HCT116 (cell line): ENCODE data around the gene RPRM. TPM values are rescaled to one million over a fixed set of nuclear protein-coding genes. Genes with fewer than 3 reads are reported as not detected.

Experiments used
- ATAC-seq: fragments of 200-7000 bp; cut with Tn5 transposase; 2 replicates; pipeline ENCODE4 v1.9.1; 2020; ENCODE audit warnings: mild to moderate bottlenecking, moderate library complexity
- BruUV-seq: library from RNA; stranded (reverse); fragments of 400-500 nt; replicated peaks from 2 replicates; lab custom pipeline; 2021; lab: Mats Ljungman, UMichigan
- CTCF ChIA-PET: fragments of 300-600 bp; sonication (Branson Sonifier 250); formaldehyde crosslinking; loops from one replicate; lab custom pipeline; 2021; ENCODE audit warnings: antibody characterized with exemption; lab: Charles Lee
- POLR2A ChIA-PET: fragments of 300-600, 350-600 bp; sonication (Branson Sonifier 250); formaldehyde crosslinking; loops from one replicate; lab custom pipeline; 2021; ENCODE audit warnings: antibody characterized with exemption; lab: Charles Lee
- RAD21 ChIA-PET, 2 experiments: fragments of 300-600 bp; sonication (Branson Sonifier 250); formaldehyde crosslinking; loops; one replicate each; lab custom pipeline; 2023; ENCODE audit warnings: low total read pairs in 2 of 2; ENCODE audit not compliant: uncharacterized antibody in 2 of 2, unreplicated experiment in 2 of 2, low non-redundant PET in 1 of 2; lab: Charles Lee
- DNase-seq: peaks from one replicate; pipeline ENCODE4 v3.0.0-alpha.2; 2010; ENCODE audit warnings: low read depth, low spot score
- H2AFZ ChIP-seq: fragments of 200-600 bp; shearing (Covaris generic), sonication (generic); 2 replicates; pipeline ENCODE4 v1.6.1; 2017; ENCODE audit warnings: low read depth, mixed run types, mixed read lengths, antibody characterized with exemption, low read length; ENCODE audit not compliant: poor library complexity, severe bottlenecking
- H3K27ac ChIP-seq: 2 replicates; pipeline ENCODE4 v1.5.1; 2012; ENCODE audit warnings: low read depth, low read length
- H3K27me3 ChIP-seq: fragments of 200-600 bp; sonication (generic); 2 replicates; pipeline ENCODE4 v1.6.1; 2016; ENCODE audit warnings: mixed run types, low read length, mixed read lengths; ENCODE audit not compliant: insufficient read depth
- H3K36me3 ChIP-seq, 2 experiments: fragments of 200-500 bp in 1 of 2; fragments of 200-600 bp in 1 of 2; sonication (Bioruptor generic) in 1 of 2; sonication (generic) in 1 of 2; 2 replicates each; pipeline versions ENCODE4 v1.5.1 to v1.6.1; 2014 to 2016; ENCODE audit warnings: low read length in 2 of 2, inconsistent platforms in 1 of 2, mixed read lengths in 1 of 2, mixed run types in 1 of 2; ENCODE audit not compliant: insufficient read depth in 2 of 2, control insufficient read depth in 1 of 2
- H3K4me1 ChIP-seq, 2 experiments: fragments of 200-600 bp in 1 of 2; sonication (generic) in 1 of 2; 2 replicates each; pipeline versions ENCODE4 v1.5.1 to v1.6.1; 2012 to 2017; ENCODE audit warnings: low read length in 2 of 2, inconsistent platforms in 1 of 2, mild to moderate bottlenecking in 1 of 2, mixed read lengths in 1 of 2, mixed run types in 1 of 2, moderate library complexity in 1 of 2; ENCODE audit not compliant: insufficient read depth in 2 of 2, control insufficient read depth in 1 of 2
- H3K4me2 ChIP-seq: fragments of 200-600 bp; sonication (generic); 2 replicates; pipeline ENCODE4 v1.6.1; 2017; ENCODE audit warnings: mixed run types, low read length, mixed read lengths
- H3K4me3 ChIP-seq, 2 experiments: fragments of 200-600 bp in 1 of 2; sonication (generic) in 1 of 2; replicated peaks in 1 of 2; 2 replicates each; pipeline ENCODE4 v1.5.1; 2011 to 2016; ENCODE audit warnings: low read length in 2 of 2, control low read depth in 1 of 2, low read depth in 1 of 2, mild to moderate bottlenecking in 1 of 2, mixed read lengths in 1 of 2, mixed run types in 1 of 2
- H3K79me2 ChIP-seq: fragments of 200-600 bp; sonication (generic); 2 replicates; pipeline ENCODE4 v1.6.1; 2017; ENCODE audit warnings: mild to moderate bottlenecking, mixed run types, low read length, moderate library complexity, mixed read lengths; ENCODE audit not compliant: insufficient read depth
- H3K9ac ChIP-seq: fragments of 200-600 bp; sonication (generic); 2 replicates; pipeline ENCODE4 v1.6.1; 2016; ENCODE audit warnings: low read length, mixed read lengths
- H3K9me2 ChIP-seq: fragments of 200-600 bp; sonication (generic), shearing (Covaris generic); 2 replicates; pipeline ENCODE4 v1.6.1; 2017; ENCODE audit warnings: mixed run types, mild to moderate bottlenecking, moderate library complexity; ENCODE audit not compliant: insufficient read depth
- H3K9me3 ChIP-seq, 2 experiments: fragments of 200-500 bp in 1 of 2; fragments of 200-600 bp in 1 of 2; sonication (Bioruptor generic) in 1 of 2; sonication (generic) in 1 of 2; 2 replicates each; pipeline ENCODE4 v1.6.1; 2014 to 2017; ENCODE audit warnings: low read length in 2 of 2, mixed read lengths in 2 of 2, inconsistent platforms in 1 of 2, low read depth in 1 of 2, mild to moderate bottlenecking in 1 of 2, mixed run types in 1 of 2, moderate library complexity in 1 of 2; ENCODE audit not compliant: control insufficient read depth in 1 of 2, insufficient read depth in 1 of 2
- H4K20me1 ChIP-seq: fragments of 200-600 bp; sonication (generic), shearing (Covaris generic); 2 replicates; pipeline ENCODE4 v1.6.1; 2017; ENCODE audit warnings: mixed run types, mild to moderate bottlenecking, moderate library complexity; ENCODE audit not compliant: insufficient read depth
- CBX3 ChIP-seq: IDR thresholded peaks from 2 replicates; pipeline ENCODE4 v1.6.1; 2012; ENCODE audit warnings: low read depth
- CTCF ChIP-seq, 3 experiments: fragments of 200-600 bp in 1 of 3; sonication (generic) in 1 of 3; IDR thresholded peaks in 2 of 3; conservative IDR thresholded peaks in 1 of 3; 2 replicates each; pipeline ENCODE4 v1.5.1; 2012 to 2017; ENCODE audit warnings: low read depth in 2 of 3, low read length in 2 of 3, antibody characterized with exemption in 1 of 3, borderline replicate concordance in 1 of 3, control low read depth in 1 of 3, mild to moderate bottlenecking in 1 of 3, mixed read lengths in 1 of 3, mixed run types in 1 of 3, moderate library complexity in 1 of 3; ENCODE audit not compliant: insufficient read depth in 1 of 3
- EGR1 ChIP-seq: IDR thresholded peaks from 2 replicates; pipeline ENCODE4 v1.6.1; 2012; ENCODE audit warnings: low read depth
- ELF1 ChIP-seq: IDR thresholded peaks from 2 replicates; pipeline ENCODE4 v1.6.1; 2012; ENCODE audit warnings: low read depth, borderline replicate concordance
- EZH2phosphoT487 ChIP-seq: fragments of 200-600 bp; IDR thresholded peaks from 2 replicates; pipeline ENCODE4 v1.6.1; 2018; ENCODE audit warnings: antibody characterized with exemption, borderline replicate concordance
- FOSL1 ChIP-seq: IDR thresholded peaks from 2 replicates; pipeline ENCODE4 v1.6.1; 2012; ENCODE audit warnings: low read depth
- POLR2AphosphoS5 ChIP-seq: IDR thresholded peaks from 2 replicates; pipeline ENCODE4 v1.6.1; 2011; ENCODE audit warnings: mild to moderate bottlenecking, low read depth, low read length, moderate library complexity
- REST ChIP-seq: IDR thresholded peaks from 2 replicates; pipeline ENCODE4 v1.6.1; 2012; ENCODE audit warnings: low read depth
- SP1 ChIP-seq: IDR thresholded peaks from 2 replicates; pipeline ENCODE4 v1.6.1; 2012; ENCODE audit warnings: low read depth
- TCF7L2 ChIP-seq: IDR thresholded peaks from 2 replicates; pipeline ENCODE4 v1.7.0; 2011; ENCODE audit warnings: borderline replicate concordance, inconsistent platforms; ENCODE audit not compliant: insufficient read depth, insufficient read length; ENCODE audit errors: extremely low read depth
- YY1 ChIP-seq: IDR thresholded peaks from 2 replicates; pipeline ENCODE4 v1.6.1; 2011; ENCODE audit warnings: low read length, low read depth, moderate library complexity, mild to moderate bottlenecking; ENCODE audit not compliant: insufficient replicate concordance; ENCODE audit errors: extremely low read depth
- ZFX ChIP-seq: fragments of 450-650 bp; IDR thresholded peaks from 2 replicates; pipeline ENCODE4 v1.6.1; 2017
- ZNF274 ChIP-seq: fragments of 200-500 bp; sonication (Bioruptor generic); IDR thresholded peaks from 2 replicates; pipeline ENCODE4 v1.6.1; 2014; ENCODE audit warnings: mild to moderate bottlenecking, low read depth, low read length, inconsistent platforms
- intact Hi-C: fragments of 100-400 bp; cut with micrococcal nuclease; formaldehyde crosslinking; loops from 2 replicates; pipeline ENCODE4 v1.10.0; 2022
- total RNA-seq: library from RNA; stranded (reverse); gene quantifications from one replicate; pipeline ENCODE4 v1.2.1, GENCODE V29; 2021; ENCODE audit not compliant: unreplicated experiment

Gene RPRM
- total RNA-seq, 1 experiment from 2014 or later: not detected

GRCh38 chr2:153510996-153511395, 32.4 kb upstream of the RPRM start:
- RAD21 ChIA-PET: no interaction called here
- ATAC-seq: no peak
- POLR2A ChIA-PET: no interaction called here
- Histone ChIP-seq H3K27ac (no peak overlapping the region), H3K79me2 (no peaks in the 10 kb centered on the region), H4K20me1 (no peaks in the 10 kb centered on the region), H3K36me3 (no peaks in the 10 kb centered on the region), H3K9me3 (no peaks in the 10 kb centered on the region), H3K4me3 (no peak overlapping the region), H3K27me3 (no peaks in the 10 kb centered on the region), H2AFZ (no peak overlapping the region), H3K4me2 (no peak overlapping the region), H3K9me2 (no peaks in the 10 kb centered on the region), H3K9ac (no peak overlapping the region), H3K4me1 (no peaks in the 10 kb centered on the region)
- CTCF ChIA-PET: no interaction called here
- TF ChIP-seq EZH2phosphoT487 (no peak), POLR2AphosphoS5 (no peak), ELF1 (no peak), FOSL1 (no peak), CTCF (IDR thresholded peaks at IDR 0.05 in 2 of 3, conservative IDR thresholded peaks at IDR 0.05 in 1 of 3; ENCODE audit: borderline replicate concordance in 1 of 3, insufficient read depth in 1 of 3, low read depth in 2 of 3, low read length in 2 of 3) (no peak), CBX3 (no peak)
- BruUV-seq: no TSS peak
- intact Hi-C loops: no loop called here
- no peak for DNase-seq

GRCh38 chr2:153509133-153509532, 30.6 kb upstream of the RPRM start:
- TF ChIP-seq REST (no peak), ZFX (no peak), TCF7L2 (no peak), POLR2AphosphoS5 (no peak), YY1 (no peak), SP1 (no peak), FOSL1 (no peak), ZNF274 (no peak), EGR1 (no peak), ELF1 (no peak)
- no peak overlapping the region for H3K4me2 ChIP-seq
- no peaks in the 10 kb centered on the region for H3K9me3 ChIP-seq
- no peaks in the 10 kb centered on the region for H3K4me1 ChIP-seq
- H3K4me3 ChIP-seq: no peak overlapping the region
- no peak overlapping the region for H3K27ac ChIP-seq
- POLR2A ChIA-PET: no interaction called here
- no TSS peak for BruUV-seq
- RAD21 ChIA-PET: no interaction called here
- no peak for DNase-seq
- H3K9me2 ChIP-seq: no peaks in the 10 kb centered on the region
- H3K36me3 ChIP-seq: no peaks in the 10 kb centered on the region
- H2AFZ ChIP-seq: no peak overlapping the region
- intact Hi-C loops: no loop called here
- H3K9ac ChIP-seq: no peak overlapping the region
- no peaks in the 10 kb centered on the region for H4K20me1 ChIP-seq
- no peaks in the 10 kb centered on the region for H3K79me2 ChIP-seq
- CTCF ChIA-PET: no interaction called here
- H3K27me3 ChIP-seq: no peaks in the 10 kb centered on the region
- ATAC-seq: no peak
